DND-41 (cell line): ENCODE data around the gene HAX1.

Experiments used
- ATAC-seq: fragments of 200-7000 bp; cut with Tn5 transposase; 3 replicates; pipeline ENCODE4 v1.9.1; 2021; ENCODE audit warnings: low read depth; ENCODE audit not compliant: insufficient read depth
- DNase-seq: peaks from one replicate; pipeline ENCODE4 v3.0.0-alpha.2; 2020
- H2AFZ ChIP-seq: 2 replicates; pipeline ENCODE4 v1.6.0; 2012; ENCODE audit warnings: low read depth, low read length
- H3K27ac ChIP-seq: 2 replicates; pipeline ENCODE4 v1.5.1; 2012; ENCODE audit warnings: low read length, inconsistent platforms
- H3K27me3 ChIP-seq: fragments of 200-600 bp; sonication (generic); 2 replicates; pipeline ENCODE4 v1.6.0; 2012; ENCODE audit warnings: low read length, mild to moderate bottlenecking, inconsistent platforms; ENCODE audit not compliant: insufficient read depth, poor library complexity
- H3K36me3 ChIP-seq: 2 replicates; pipeline ENCODE4 v1.5.1; 2012; ENCODE audit warnings: low read length, inconsistent platforms; ENCODE audit not compliant: insufficient read depth
- H3K4me1 ChIP-seq: 2 replicates; pipeline ENCODE4 v1.5.1; 2012; ENCODE audit warnings: mild to moderate bottlenecking, low read length; ENCODE audit not compliant: insufficient read depth
- H3K4me2 ChIP-seq: 2 replicates; pipeline ENCODE4 v1.6.0; 2012; ENCODE audit warnings: mild to moderate bottlenecking, moderate library complexity, low read length, inconsistent platforms; ENCODE audit not compliant: insufficient read depth
- H3K4me3 ChIP-seq, 2 experiments: fragments of 200-600 bp in 1 of 2; shearing (Covaris generic) in 1 of 2; 2 replicates each; pipeline ENCODE4 v1.5.1; 2012 to 2016; ENCODE audit warnings: inconsistent platforms in 2 of 2, low read length in 2 of 2, mild to moderate bottlenecking in 2 of 2, low read depth in 1 of 2, moderate library complexity in 1 of 2
- H3K79me2 ChIP-seq: 2 replicates; pipeline ENCODE4 v1.6.0; 2012; ENCODE audit warnings: low read length, inconsistent platforms; ENCODE audit not compliant: insufficient read depth
- H3K9ac ChIP-seq: 2 replicates; pipeline ENCODE4 v1.6.0; 2012; ENCODE audit warnings: low read depth, mild to moderate bottlenecking, inconsistent platforms, low read length, moderate library complexity
- H3K9me3 ChIP-seq: 2 replicates; pipeline ENCODE4 v1.5.1; 2012; ENCODE audit warnings: low read length, moderate library complexity, mild to moderate bottlenecking, inconsistent platforms; ENCODE audit not compliant: insufficient read depth, severe bottlenecking
- H4K20me1 ChIP-seq: 2 replicates; pipeline ENCODE4 v1.6.0; 2012; ENCODE audit warnings: low read length; ENCODE audit not compliant: insufficient read depth
- EZH2 ChIP-seq: IDR thresholded peaks from 3 replicates; pipeline ENCODE4 v1.6.1; 2012; ENCODE audit warnings: borderline replicate concordance, low read depth, mild to moderate bottlenecking, moderate library complexity, low read length, inconsistent platforms; ENCODE audit not compliant: severe bottlenecking
- TF ChIP-seq, protein P1 (sequence below): IDR thresholded peaks from 2 replicates; pipeline ENCODE4 v1.5.1; 2012; ENCODE audit warnings: borderline replicate concordance, low read length, moderate library complexity, mild to moderate bottlenecking; ENCODE audit not compliant: poor library complexity, severe bottlenecking; ENCODE audit errors: extremely low read depth

Gene HAX1

DNA sequence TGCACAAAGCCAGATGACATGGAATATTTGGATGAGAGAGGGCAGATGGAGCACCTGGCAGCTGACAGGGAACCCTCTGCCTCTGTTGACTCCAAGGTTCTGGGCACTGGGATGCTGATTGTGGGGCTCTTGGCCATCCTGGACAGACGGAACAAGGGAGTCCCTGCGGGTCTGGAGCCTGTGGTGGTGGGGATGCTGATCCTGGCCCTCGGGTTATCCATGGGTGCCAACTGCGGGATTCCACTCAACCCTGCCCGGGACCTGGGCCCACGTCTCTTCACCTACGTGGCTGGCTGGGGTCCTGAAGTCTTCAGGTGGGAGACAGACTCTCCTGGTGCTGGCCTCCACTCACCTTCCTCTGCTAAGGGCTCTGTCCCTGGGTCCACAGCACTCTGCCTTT is 51.1 kb downstream of the HAX1 start:
- Histone ChIP-seq H3K4me1 (peaks cover 41% of the 10 kb centered on the region), H3K27ac (no peak overlapping the region), H3K27me3 (no peaks in the 10 kb centered on the region), H3K79me2 (peaks cover 3% of the 10 kb centered on the region), H3K36me3 (no peaks in the 10 kb centered on the region), H3K9ac (no peak overlapping the region), H4K20me1 (peaks cover 18% of the 10 kb centered on the region), H2AFZ (no peak overlapping the region), H3K4me2 (no peak overlapping the region), H3K9me3 (no peaks in the 10 kb centered on the region), H3K4me3 (no peak overlapping the region)
- ATAC-seq (no peak), DNase-seq (no peak)
- TF ChIP-seq, protein P1, sequence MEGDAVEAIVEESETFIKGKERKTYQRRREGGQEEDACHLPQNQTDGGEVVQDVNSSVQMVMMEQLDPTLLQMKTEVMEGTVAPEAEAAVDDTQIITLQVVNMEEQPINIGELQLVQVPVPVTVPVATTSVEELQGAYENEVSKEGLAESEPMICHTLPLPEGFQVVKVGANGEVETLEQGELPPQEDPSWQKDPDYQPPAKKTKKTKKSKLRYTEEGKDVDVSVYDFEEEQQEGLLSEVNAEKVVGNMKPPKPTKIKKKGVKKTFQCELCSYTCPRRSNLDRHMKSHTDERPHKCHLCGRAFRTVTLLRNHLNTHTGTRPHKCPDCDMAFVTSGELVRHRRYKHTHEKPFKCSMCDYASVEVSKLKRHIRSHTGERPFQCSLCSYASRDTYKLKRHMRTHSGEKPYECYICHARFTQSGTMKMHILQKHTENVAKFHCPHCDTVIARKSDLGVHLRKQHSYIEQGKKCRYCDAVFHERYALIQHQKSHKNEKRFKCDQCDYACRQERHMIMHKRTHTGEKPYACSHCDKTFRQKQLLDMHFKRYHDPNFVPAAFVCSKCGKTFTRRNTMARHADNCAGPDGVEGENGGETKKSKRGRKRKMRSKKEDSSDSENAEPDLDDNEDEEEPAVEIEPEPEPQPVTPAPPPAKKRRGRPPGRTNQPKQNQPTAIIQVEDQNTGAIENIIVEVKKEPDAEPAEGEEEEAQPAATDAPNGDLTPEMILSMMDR: no peak
- no peak for TF ChIP-seq EZH2

DNA sequence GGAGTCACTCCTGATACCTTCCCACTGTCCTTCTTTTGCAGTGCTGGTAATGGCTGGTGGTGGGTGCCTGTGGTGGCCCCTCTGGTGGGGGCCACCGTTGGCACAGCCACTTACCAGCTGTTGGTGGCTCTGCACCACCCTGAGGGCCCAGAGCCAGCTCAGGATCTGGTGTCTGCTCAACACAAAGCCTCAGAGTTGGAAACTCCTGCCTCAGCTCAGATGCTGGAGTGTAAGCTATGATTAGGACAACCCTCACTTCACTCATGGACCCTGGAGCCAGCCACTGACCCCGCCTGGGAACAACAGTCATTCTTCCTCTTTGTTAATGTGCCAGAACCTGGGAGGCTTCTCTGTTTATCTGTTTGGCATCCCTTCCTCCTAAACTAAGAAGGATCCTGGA is 51.8 kb downstream of the HAX1 start:
- Histone ChIP-seq H3K9ac (peak overlapping the region; percentile 70; the same call in 1 of the 2 replicates), H3K4me3 (peak overlapping the region in 1 of 2 experiments; percentile 77; a peak in 2 of 4 replicates), H4K20me1 (peaks cover 23% of the 10 kb centered on the region), H2AFZ (peak overlapping the region; percentile 89), H3K27me3 (no peaks in the 10 kb centered on the region), H3K4me1 (peaks cover 48% of the 10 kb centered on the region), H3K36me3 (no peaks in the 10 kb centered on the region), H3K27ac (no peak overlapping the region), H3K4me2 (peak overlapping the region; percentile 92), H3K79me2 (peaks cover 8% of the 10 kb centered on the region), H3K9me3 (no peaks in the 10 kb centered on the region)
- ATAC-seq: no peak
- DNase-seq: no peak
- TF ChIP-seq, protein P1: no peak
- TF ChIP-seq EZH2: no peak

DNA sequence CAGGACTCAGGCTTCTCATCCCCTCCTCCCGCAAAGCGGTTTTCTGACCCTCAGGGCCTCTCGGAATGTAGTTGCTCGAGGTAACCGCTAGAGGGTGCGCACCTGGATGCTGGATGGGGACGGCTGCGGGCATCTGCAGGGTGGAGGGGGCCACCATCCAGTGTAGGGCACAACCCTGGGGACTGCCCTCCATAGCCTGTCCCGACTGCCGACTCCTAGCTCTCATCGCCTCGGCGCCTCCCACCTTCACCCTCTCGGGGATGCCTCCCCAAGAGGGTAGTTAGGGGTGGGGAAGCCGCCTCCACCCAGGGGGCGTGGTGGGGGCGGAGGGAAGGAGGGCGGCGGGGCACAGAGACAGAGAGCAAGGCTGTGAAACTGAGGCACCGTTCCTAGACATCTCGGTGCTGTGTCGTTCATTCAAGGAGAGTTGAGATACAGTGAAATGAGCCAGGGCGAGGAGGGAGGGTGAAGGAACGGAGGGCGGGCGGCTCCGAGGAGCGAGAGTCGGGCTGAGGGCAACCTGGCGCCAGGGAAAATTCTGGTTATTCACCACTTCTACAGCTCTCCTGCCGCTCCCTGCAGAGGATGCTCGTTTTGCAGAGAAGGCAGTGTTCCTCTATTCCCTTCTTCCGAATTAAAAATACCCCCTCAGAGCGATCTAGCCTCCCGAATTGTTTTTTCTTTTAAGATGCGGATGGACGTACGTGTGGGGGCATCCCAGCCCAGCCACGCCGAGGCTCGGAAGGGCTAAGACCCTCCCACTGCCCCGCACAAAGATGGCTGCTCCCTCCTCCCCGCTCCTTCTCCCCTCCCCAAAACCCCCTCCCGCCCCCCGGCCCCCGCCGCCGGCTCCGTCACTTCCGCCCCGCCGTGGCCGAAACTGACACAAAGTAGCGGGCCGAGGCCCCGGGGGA is 52.5 kb downstream of the HAX1 start, which contains the start of gene ATP8B2:
TSS of gene ATP8B2 (plus strand) at position 857 of the 914 bp plus-strand sequence. CDS start 2,617 bp downstream, outside the sequence.
- Histone ChIP-seq H3K4me2 (peak within 1 kb of the TSS; percentile 92), H2AFZ (peak within 1 kb of the TSS; percentile 89), H3K36me3 (peaks cover 3% of the 10 kb centered on the region), H3K79me2 (peaks cover 12% of the 10 kb centered on the region), H3K9me3 (no peaks in the 10 kb centered on the region), H3K4me3 (peak within 1 kb of the TSS; percentile 72 to 77), H3K4me1 (peaks cover 50% of the 10 kb centered on the region), H3K9ac (peak within 1 kb of the TSS; percentile 70), H3K27me3 (no peaks in the 10 kb centered on the region), H4K20me1 (peaks cover 30% of the 10 kb centered on the region), H3K27ac (peak within 1 kb of the TSS; percentile 44; the same call in 1 of the 2 replicates)
- DNase-seq: peak; percentile 85
- ATAC-seq: peak; percentile 62
- TF ChIP-seq, protein P1: peak; percentile 95
- TF ChIP-seq EZH2: no peak
